Thyroid gland (tissue), 4 donors: ENCODE measurements around the gene SHC4. TPM values are rescaled to one million over a fixed set of nuclear protein-coding genes. Genes with fewer than 3 reads are reported as not detected.

Source experiments
- DNase-seq, 2 donors: peaks; one replicate each; pipeline ENCODE4 v3.0.0-alpha.2; 2019
- H3K27ac ChIP-seq, 3 donors: fragments of 200-600 bp; sonication (generic); 1 replicate in 2 of 3; 2 replicates in 1 of 3; pipeline ENCODE4 v1.5.1; 2016 to 2019; ENCODE audit warnings: mild to moderate bottlenecking in 1 of 3, moderate library complexity in 1 of 3
- H3K27me3 ChIP-seq: fragments of 200-600 bp; sonication (generic); one replicate; pipeline ENCODE4 v1.5.1; 2019
- H3K36me3 ChIP-seq, 2 donors: fragments of 200-600 bp; sonication (generic); one replicate each; pipeline ENCODE4 v1.5.1; 2016 to 2019
- H3K4me1 ChIP-seq, 2 donors: fragments of 200-600 bp; sonication (generic); one replicate each; pipeline ENCODE4 v1.5.1; 2017 to 2019
- H3K4me3 ChIP-seq, 3 donors: fragments of 200-600 bp; sonication (generic); replicated peaks in 1 of 3; 1 replicate in 2 of 3; 2 replicates in 1 of 3; pipeline ENCODE4 v1.5.1; 2016; ENCODE audit warnings: mild to moderate bottlenecking in 1 of 3
- H3K9me3 ChIP-seq: fragments of 200-600 bp; sonication (generic); one replicate; pipeline ENCODE4 v1.5.1; 2017
- CTCF ChIP-seq, 6 experiments: fragments of 200-600 bp in 3 of 6; fragments of 450-650 bp in 3 of 6; sonication (generic) in 3 of 6; IDR thresholded peaks; one replicate each; pipeline ENCODE4 v1.5.1; 2016 to 2019; ENCODE audit warnings: antibody characterized with exemption in 6 of 6, mild to moderate bottlenecking in 2 of 6, inconsistent platforms in 1 of 6, moderate library complexity in 1 of 6
- POLR2A ChIP-seq, 2 donors: fragments of 450-650 bp; IDR thresholded peaks; one replicate each; pipeline ENCODE4 v1.6.1; 2017; ENCODE audit warnings: antibody characterized with exemption in 2 of 2, mild to moderate bottlenecking in 2 of 2, moderate library complexity in 1 of 2
- WGBS, 2 donors: methylation state at CpG; one replicate each; pipeline ENCODE4 v1.1.5; 2017; 5-methylcytosine and 5-hydroxymethylcytosine counted together
- intact Hi-C: fragments of 100-400 bp; cut with DNase I; formaldehyde crosslinking; loops from one replicate; pipeline ENCODE4 v1.15.1; 2023
- total RNA-seq, 4 donors: library from RNA; depleted of rRNA; stranded (reverse); fragments of >200 nt; gene quantifications; one replicate each; pipeline ENCODE4 v1.2.3, GENCODE V29; 2016

Gene SHC4
- total RNA-seq, 4 donors from 2014 or later = 0.13 to 1.1 (median 0.49) TPM

GRCh38 chr15:48785195-48785594 is 178.5 kb downstream of the SHC4 start:
- no peak overlapping the region for H3K4me3 ChIP-seq
- DNase-seq = peak; percentile 73 to 84
- H3K4me1 ChIP-seq = peaks cover 12 to 15% of the 10 kb centered on the region in 2 donors
- peak overlapping the region; percentile 56 to 80 (median 57) for H3K27ac ChIP-seq
- H3K27me3 ChIP-seq = no peaks in the 10 kb centered on the region
- no peaks in the 10 kb centered on the region for H3K36me3 ChIP-seq
- no peaks in the 10 kb centered on the region for H3K9me3 ChIP-seq
- intact Hi-C loops = no loop called here
- no peak for TF ChIP-seq CTCF (IDR thresholded peaks at IDR 0.05)
- TF ChIP-seq POLR2A (IDR thresholded peaks at IDR 0.05) = no peak
- 23 to 38% methylated on average over 3 of the region's 3 CpGs for WGBS, 2 donors

DNA sequence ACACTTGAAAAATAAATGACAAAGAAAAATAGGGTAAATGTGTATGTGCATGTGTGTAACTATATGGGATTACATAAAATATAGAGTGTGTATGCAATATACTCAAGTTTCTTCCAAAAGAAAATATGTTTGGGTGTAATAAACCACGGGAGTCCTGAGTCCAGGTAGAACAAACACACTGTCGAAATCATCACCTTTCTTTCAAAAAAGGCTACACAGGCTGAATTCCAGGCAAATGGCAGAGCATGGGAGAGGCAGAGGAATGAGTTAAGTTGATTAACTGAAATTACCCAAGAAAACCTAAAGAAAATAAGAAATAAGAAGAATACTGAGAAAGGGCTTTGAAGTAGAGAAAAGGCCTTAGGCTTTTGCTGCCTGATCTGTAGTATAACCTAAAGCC is 179.0 kb downstream of the SHC4 start:
- TF ChIP-seq POLR2A (IDR thresholded peaks at IDR 0.05) = no peak
- no peak for TF ChIP-seq CTCF (IDR thresholded peaks at IDR 0.05)
- H3K27ac ChIP-seq = peak overlapping the region; percentile 56 to 80 (median 57)
- H3K27me3 ChIP-seq = no peaks in the 10 kb centered on the region
- 47 to 59% methylated on average over 2 of the region's 2 CpGs for WGBS, 2 donors
- H3K36me3 ChIP-seq = no peaks in the 10 kb centered on the region
- H3K4me1 ChIP-seq = peaks cover 12 to 15% of the 10 kb centered on the region in 2 donors
- H3K4me3 ChIP-seq = no peak overlapping the region
- H3K9me3 ChIP-seq = no peaks in the 10 kb centered on the region
- no peak for DNase-seq
- intact Hi-C loops = no loop called here

GRCh38 chr15:48782911-48783310 is 180.8 kb downstream of the SHC4 start:
- no peaks in the 10 kb centered on the region for H3K27me3 ChIP-seq
- TF ChIP-seq CTCF (IDR thresholded peaks at IDR 0.05) = no peak
- TF ChIP-seq POLR2A (IDR thresholded peaks at IDR 0.05) = no peak
- intact Hi-C loops = no loop called here

DNA sequence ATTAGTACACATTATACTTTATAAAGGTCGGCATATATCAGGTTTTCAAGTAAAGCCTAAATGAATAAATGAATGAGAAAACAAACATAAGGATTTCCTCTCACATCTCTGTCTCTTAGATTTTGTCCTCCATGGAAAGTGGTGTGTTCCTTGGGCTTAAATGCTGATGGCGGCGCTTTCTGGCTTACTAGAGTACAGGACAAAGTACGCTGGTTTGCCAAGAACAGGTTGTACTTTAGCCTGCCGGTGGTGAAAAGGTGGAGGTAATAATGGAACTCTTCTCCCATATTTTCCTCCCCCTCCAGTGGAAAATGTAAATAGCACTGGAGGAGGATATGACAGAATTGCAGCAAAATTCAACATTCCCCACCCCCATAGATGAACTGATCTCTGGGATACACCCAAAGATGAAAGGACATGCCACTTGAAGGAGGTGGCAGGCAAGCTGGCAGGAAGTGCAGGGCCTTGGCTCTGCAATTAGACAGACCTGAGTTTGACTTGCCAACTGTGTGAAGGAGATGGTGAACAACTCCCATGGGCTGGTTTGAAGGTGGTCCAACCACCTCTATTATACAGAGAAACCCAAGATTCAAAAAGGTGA is 182.1 kb downstream of the SHC4 start:
- intact Hi-C loops = no loop called here
- no peaks in the 10 kb centered on the region for H3K36me3 ChIP-seq

More at GRCh38 chr15:48782911-48783310, 180.8 kb downstream of the SHC4 start:
- H3K36me3 ChIP-seq = no peaks in the 10 kb centered on the region
- H3K4me3 ChIP-seq = no peak overlapping the region
- DNase-seq = no peak
- 96 to 98% methylated on average over 2 of the region's 2 CpGs for WGBS, 2 donors
- no peaks in the 10 kb centered on the region for H3K9me3 ChIP-seq
- H3K4me1 ChIP-seq = peaks cover 12 to 15% of the 10 kb centered on the region in 2 donors
- no peak overlapping the region for H3K27ac ChIP-seq

More for the DNA sequence above, 182.1 kb downstream of the SHC4 start:
- Histone ChIP-seq H3K9me3 (no peaks in the 10 kb centered on the region), H3K4me3 (no peak overlapping the region), H3K4me1 (peaks cover 12 to 19% of the 10 kb centered on the region in 2 donors), H3K27ac (no peak overlapping the region), H3K27me3 (no peaks in the 10 kb centered on the region)
- 97% methylated on average over 5 of the region's 5 CpGs for WGBS, 2 donors
- TF ChIP-seq CTCF (IDR thresholded peaks at IDR 0.05) (no peak), POLR2A (IDR thresholded peaks at IDR 0.05) (no peak)
- DNase-seq = no peak
